ENCODE data around the gene TUBA4A.

The TUBA4A gene

GRCh38 chr2:219254590-219255201 lies 978 bp upstream of the TUBA4A start:
- DNase-seq (ENCODE audit: insufficient read length): no peak
- TF ChIP-seq POLR2AphosphoS5 (IDR thresholded peaks at IDR 0.05; ENCODE audit: low read depth, low read length) (no peak), TAF1 (IDR thresholded peaks at IDR 0.05; ENCODE audit: borderline replicate concordance, low read depth, low read length) (no peak), POLR2A (IDR thresholded peaks at IDR 0.05; ENCODE audit: low read depth, low read length) (no peak)
- peak; percentile 79 for FAIRE-seq

GRCh38 chr2:219252900-219253752 lies 592 bp downstream of the TUBA4A start, which contains the start of gene TUBA4B:
TSS of gene TUBA4B (plus strand) at chr2:219253243. CDS start at chr2:219253408, 165 bp downstream.
- no peak for TF ChIP-seq POLR2AphosphoS5 (IDR thresholded peaks at IDR 0.05; ENCODE audit: low read depth, low read length)
- TF ChIP-seq POLR2A (IDR thresholded peaks at IDR 0.05; ENCODE audit: low read depth, low read length): no peak; the same call in 1 of the 2 replicates
- TF ChIP-seq TAF1 (IDR thresholded peaks at IDR 0.05; ENCODE audit: borderline replicate concordance, low read depth, low read length): no peak
- FAIRE-seq (peak; percentile 87), DNase-seq (ENCODE audit: insufficient read length) (peak; percentile 52)

GRCh38 chr2:219252570-219252899 lies 1.2 kb downstream of the TUBA4A start:
- DNase-seq (ENCODE audit: insufficient read length): no peak
- TF ChIP-seq POLR2AphosphoS5 (IDR thresholded peaks at IDR 0.05; ENCODE audit: low read depth, low read length) (no peak), TAF1 (IDR thresholded peaks at IDR 0.05; ENCODE audit: borderline replicate concordance, low read depth, low read length) (no peak), POLR2A (IDR thresholded peaks at IDR 0.05; ENCODE audit: low read depth, low read length) (no peak)
- no peak for FAIRE-seq

GRCh38 chr2:219252084-219252483 lies 1.6 kb downstream of the TUBA4A start:
- FAIRE-seq: no peak
- no peak for TF ChIP-seq TAF1 (IDR thresholded peaks at IDR 0.05; ENCODE audit: borderline replicate concordance, low read depth, low read length)
- no peak for TF ChIP-seq POLR2AphosphoS5 (IDR thresholded peaks at IDR 0.05; ENCODE audit: low read depth, low read length)
- no peak; the same call in 1 of the 2 replicates for TF ChIP-seq POLR2A (IDR thresholded peaks at IDR 0.05; ENCODE audit: low read depth, low read length)
- DNase-seq (ENCODE audit: insufficient read length): no peak

GRCh38 chr2:219251656-219252055 lies 2.1 kb downstream of the TUBA4A start:
- FAIRE-seq: no peak
- no peak for DNase-seq (ENCODE audit: insufficient read length)

GRCh38 chr2:219250049-219250781 lies 3.5 kb downstream of the TUBA4A start:
- no peak for TF ChIP-seq POLR2A (IDR thresholded peaks at IDR 0.05; ENCODE audit: low read depth, low read length)
- no peak for TF ChIP-seq TAF1 (IDR thresholded peaks at IDR 0.05; ENCODE audit: borderline replicate concordance, low read depth, low read length)
- TF ChIP-seq POLR2AphosphoS5 (IDR thresholded peaks at IDR 0.05; ENCODE audit: low read depth, low read length): no peak
- FAIRE-seq: no peak
- no peak for DNase-seq (ENCODE audit: insufficient read length)

More at GRCh38 chr2:219251656-219252055, 2.1 kb downstream of the TUBA4A start:
- no peak; the same call in 1 of the 2 replicates for TF ChIP-seq POLR2AphosphoS5 (IDR thresholded peaks at IDR 0.05; ENCODE audit: low read depth, low read length)

- TF ChIP-seq POLR2A (IDR thresholded peaks at IDR 0.05; ENCODE audit: low read depth, low read length) (peak; percentile 51), TAF1 (IDR thresholded peaks at IDR 0.05; ENCODE audit: borderline replicate concordance, low read depth, low read length) (no peak), POLR2AphosphoS5 (IDR thresholded peaks at IDR 0.05; ENCODE audit: low read depth, low read length) (peak; percentile 38; the same call in 1 of the 2 replicates)
- DNase-seq (ENCODE audit: insufficient read length) (no peak), FAIRE-seq (peak; percentile 79)
Measured at GRCh38 chr2:219249203-219249980, 4.3 kb downstream of the TUBA4A start.

- no peak for FAIRE-seq
- DNase-seq (ENCODE audit: insufficient read length): no peak
- TF ChIP-seq POLR2AphosphoS5 (IDR thresholded peaks at IDR 0.05; ENCODE audit: low read depth, low read length): no peak
- peak; percentile 50; the same call in 1 of the 2 replicates for TF ChIP-seq POLR2A (IDR thresholded peaks at IDR 0.05; ENCODE audit: low read depth, low read length)
- TF ChIP-seq TAF1 (IDR thresholded peaks at IDR 0.05; ENCODE audit: borderline replicate concordance, low read depth, low read length): no peak
Measured at GRCh38 chr2:219248845-219249202, 4.9 kb downstream of the TUBA4A start.

- no peak; the same call in 1 of the 2 replicates for TF ChIP-seq POLR2AphosphoS5 (IDR thresholded peaks at IDR 0.05; ENCODE audit: low read depth, low read length)
- no peak for TF ChIP-seq POLR2A (IDR thresholded peaks at IDR 0.05; ENCODE audit: low read depth, low read length)
- no peak for TF ChIP-seq TAF1 (IDR thresholded peaks at IDR 0.05; ENCODE audit: borderline replicate concordance, low read depth, low read length)
- FAIRE-seq (no peak), DNase-seq (ENCODE audit: insufficient read length) (no peak)
Measured at GRCh38 chr2:219247678-219248642, 5.8 kb downstream of the TUBA4A start.

GRCh38 chr2:219246559-219246958 lies 7.2 kb downstream of the TUBA4A start:
- FAIRE-seq (peak; percentile 30), DNase-seq (ENCODE audit: insufficient read length) (no peak)
- TF ChIP-seq POLR2A (IDR thresholded peaks at IDR 0.05; ENCODE audit: low read depth, low read length) (no peak), POLR2AphosphoS5 (IDR thresholded peaks at IDR 0.05; ENCODE audit: low read depth, low read length) (no peak), TAF1 (IDR thresholded peaks at IDR 0.05; ENCODE audit: borderline replicate concordance, low read depth, low read length) (no peak)

Data from GM12892 (cell line).